Ovary (tissue), 3 donors: ENCODE measurements around the gene DYNLT4.

Experiments
- CTCF ChIP-seq, 3 donors: fragments of 450-650 bp in 2 of 3; fragments of 200-600 bp in 1 of 3; IDR thresholded peaks; one replicate each; pipeline versions ENCODE4 v1.5.1 to v1.8.0; 2016 to 2022; ENCODE audit warnings: antibody characterized with exemption in 3 of 3, mild to moderate bottlenecking in 1 of 3
- EP300 ChIP-seq: sonication (generic); formaldehyde crosslinking; IDR thresholded peaks from one replicate; pipeline ENCODE4 v1.6.1; 2017; ENCODE audit warnings: antibody characterized with exemption
- donor health status: DM: no; HTN: no; CAD: no.

- TF ChIP-seq CTCF (IDR thresholded peaks at IDR 0.05) (no peak), EP300 (no peak)
Observed at GRCh38 chr1:44790968-44791801, 16.0 kb downstream of the DYNLT4 start.
